HG03159 (cell line): Measurements from ENCODE around the gene APOL4.
"Not testable (repeated sequence)": the region's sequence is repeated elsewhere in the genome, so short reads cannot be mapped to it uniquely, and the experiment has no call there.

Experiments used
- ATAC-seq: cut with Tn5 transposase; IDR thresholded peaks from one replicate; pipeline ENCODE4 v1.9.1; 2021; ENCODE audit warnings: mild to moderate bottlenecking, moderate library complexity; ENCODE audit not compliant: unreplicated experiment

Gene APOL4

GRCh38 chr22:36232715-36233401 is 31.2 kb upstream of the APOL4 start:
- ATAC-seq = no peak

GRCh38 chr22:36231051-36231450 is 29.4 kb upstream of the APOL4 start:
- not testable (repeated sequence) for ATAC-seq

GRCh38 chr22:36229649-36230048 is 28.0 kb upstream of the APOL4 start:
- ATAC-seq = not testable (repeated sequence)

DNA sequence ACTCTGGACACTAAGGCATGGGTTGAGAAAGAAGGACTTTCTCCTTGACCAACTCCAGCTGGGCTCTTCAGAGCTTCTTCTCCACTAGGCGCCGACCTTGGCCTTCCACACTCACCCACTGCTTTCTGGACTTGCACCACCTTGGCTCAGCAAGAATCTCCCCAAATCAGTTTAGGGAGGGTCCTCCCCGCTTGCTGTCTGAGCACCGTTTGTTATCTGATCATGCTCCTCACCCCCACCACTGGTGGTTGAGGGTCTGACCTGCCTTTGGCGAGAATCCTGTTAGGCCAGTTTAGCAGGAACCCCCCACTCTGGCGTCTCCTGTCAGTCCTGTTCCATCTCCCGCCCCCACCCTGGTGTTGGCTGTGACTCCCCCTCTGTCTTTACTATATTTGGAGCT is 27.3 kb upstream of the APOL4 start:
- ATAC-seq = no peak

- not testable (repeated sequence) for ATAC-seq
Measured at GRCh38 chr22:36228369-36228768, 26.8 kb upstream of the APOL4 start.

DNA sequence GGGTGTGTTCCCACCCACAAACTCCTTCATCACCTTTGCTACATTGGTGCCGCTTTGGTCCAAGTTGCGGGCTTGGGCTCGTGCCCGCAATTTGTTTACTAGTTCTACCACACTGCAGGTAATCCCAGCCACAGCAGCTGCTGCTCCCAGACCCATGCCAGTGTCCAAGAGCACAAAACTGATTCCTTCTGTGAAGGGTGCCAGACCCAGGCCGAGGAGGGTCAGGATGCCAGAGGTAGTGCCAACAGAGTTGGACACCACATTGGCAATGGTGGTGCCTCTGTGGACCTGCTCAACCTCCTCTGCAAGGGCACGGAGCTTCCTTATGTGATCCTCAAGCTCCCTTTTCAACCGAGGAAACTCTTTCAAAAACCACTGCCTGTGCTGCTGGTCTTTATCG is 26.2 kb upstream of the APOL4 start:
- no peak for ATAC-seq

- no peak for ATAC-seq
Measured at GRCh38 chr22:36227396-36227795, 25.8 kb upstream of the APOL4 start.

- ATAC-seq = no peak
Measured at GRCh38 chr22:36226189-36226588, 24.6 kb upstream of the APOL4 start.

DNA sequence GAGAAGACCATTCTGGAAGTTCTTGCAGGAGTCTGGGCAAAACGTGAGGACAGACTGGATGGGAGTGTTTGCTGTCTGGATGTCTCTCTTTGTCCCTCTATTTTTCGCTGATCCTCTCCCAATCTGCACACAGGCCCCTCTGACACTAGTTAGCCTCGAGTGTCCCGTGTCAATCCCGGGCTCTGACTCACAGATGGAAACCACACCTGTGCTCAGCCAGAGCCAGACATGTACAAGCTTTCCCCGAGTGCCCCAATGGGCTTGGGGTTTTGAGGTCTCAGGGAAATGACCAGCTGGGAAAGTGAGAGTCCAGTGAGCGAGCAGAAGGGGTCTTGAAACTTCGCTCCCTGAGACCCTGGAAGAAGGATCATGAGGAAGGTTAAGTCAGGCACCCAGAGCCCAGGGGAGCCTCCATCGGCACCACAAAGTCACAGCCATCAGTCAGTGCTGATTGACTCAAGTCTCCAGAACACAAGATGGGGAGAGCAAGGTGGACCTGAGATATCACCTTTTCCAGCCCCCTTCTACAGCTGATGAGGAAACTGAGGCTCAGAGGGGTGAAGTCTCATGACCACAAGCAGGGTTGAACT is 23.8 kb upstream of the APOL4 start:
- ATAC-seq = no peak

- ATAC-seq = no peak
Measured at GRCh38 chr22:36224245-36224644, 22.6 kb upstream of the APOL4 start.

DNA sequence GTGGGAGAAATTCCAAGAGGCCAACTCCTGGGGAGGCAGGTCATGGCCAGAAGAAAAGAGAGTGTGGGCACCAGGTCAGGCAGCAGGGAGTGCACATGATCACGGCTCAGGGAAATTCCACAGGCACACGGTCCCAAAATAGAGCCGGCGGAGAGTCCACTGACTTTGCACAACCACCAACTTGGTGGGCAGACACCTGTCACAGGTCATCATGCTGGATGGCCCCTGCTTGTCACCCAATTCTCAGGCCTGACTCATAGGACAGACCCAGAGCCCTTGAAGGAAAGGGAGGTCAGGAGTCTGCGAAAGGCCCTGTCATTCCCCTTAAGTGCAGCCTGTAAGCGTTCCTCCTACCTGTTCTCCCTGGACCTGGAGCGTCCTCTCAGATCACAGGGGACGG is 21.9 kb upstream of the APOL4 start:
- no peak for ATAC-seq

DNA sequence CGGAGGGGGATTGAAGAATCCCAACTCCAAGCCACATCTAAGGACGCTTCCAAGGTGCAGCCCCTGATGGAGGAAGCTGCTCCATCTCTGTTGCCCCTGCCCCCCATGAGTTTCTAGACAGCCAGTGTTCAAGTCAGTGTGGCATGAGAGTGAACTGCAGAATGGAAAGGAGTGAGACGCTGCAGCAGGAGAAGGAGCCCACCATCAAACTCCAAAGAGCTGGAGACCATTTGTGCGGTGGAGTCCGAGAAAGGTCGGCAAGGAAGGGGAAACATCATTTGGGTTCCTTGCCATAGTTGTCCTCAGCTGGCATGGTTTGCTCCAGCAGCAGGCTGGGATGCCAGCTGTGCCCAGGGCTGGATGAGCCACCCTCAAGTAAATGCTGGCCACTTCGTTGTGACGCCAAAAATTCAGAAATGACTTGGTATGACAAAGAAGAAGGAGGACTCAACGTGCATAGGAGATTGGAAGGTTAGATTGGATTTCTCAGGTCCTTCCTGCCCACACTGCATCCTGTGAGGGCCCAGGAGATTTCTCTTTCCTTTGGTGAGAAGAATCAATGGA is 21.4 kb upstream of the APOL4 start:
- no peak for ATAC-seq

DNA sequence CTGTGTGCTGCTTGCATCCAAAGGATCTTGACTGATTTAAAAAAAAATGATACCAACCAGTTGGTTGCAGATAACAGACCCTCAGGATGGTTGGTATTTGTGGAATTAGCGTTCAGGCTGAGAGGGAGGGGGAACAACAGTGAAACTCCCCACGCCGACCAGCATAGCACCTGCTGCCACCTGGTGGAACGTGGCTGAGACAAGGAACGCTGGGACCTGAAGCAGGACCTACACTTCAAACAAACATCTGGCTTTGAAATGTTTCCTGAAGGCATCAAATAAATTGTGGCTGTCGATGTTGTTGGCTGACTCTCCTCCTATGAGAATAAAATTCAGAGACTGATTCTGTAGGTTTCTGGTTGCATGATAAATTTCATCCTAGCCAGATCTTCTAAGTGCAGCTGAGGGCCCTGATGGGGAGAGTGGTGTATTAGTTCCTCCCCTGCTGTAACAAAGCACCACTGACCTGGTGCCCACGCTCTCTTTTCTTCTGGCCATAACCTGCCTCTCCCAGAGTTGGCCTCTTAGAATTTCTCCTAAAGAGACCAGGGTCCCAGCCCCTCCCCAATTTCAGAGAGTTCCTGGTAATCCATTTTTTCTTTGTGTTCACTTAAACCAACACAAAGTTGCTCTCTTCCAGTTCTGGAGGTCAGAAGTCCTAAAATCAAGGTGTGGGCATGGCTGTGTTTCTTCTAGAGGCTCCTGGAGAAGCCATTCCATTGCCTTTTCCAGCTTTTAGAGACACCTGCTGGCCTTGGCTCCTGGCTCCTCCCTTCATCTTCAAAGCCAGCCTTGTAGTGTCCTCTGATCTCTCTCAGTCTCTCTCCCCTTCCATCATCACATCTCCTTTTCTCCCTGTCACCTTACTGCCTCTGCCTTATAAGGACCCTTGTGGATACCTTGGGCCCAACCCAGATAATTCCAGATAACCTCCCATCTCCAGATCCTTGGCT is 20.5 kb upstream of the APOL4 start:
- ATAC-seq = no peak

DNA sequence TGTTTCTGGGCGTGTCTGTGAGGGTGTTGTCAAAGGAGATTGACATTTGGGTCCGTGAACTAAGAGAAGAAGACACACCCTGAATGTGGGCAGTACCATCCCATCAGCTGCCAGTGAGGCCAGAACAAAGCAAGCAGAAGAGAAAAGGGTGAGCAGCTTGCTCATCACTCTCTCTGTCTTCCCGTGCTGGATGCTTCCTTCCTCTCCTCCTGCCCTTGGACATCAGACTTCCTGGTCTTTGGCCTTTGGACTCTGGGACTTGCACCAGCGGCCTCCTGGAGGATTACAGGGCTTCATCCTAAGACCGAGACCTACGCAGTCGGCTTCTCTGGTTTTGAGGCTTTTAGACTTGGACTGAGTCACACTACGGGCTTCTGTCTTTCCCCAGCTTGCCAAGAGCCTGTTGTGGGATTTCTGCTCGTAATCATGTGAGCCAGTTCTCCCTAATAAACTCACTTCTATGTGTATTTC is 18.9 kb upstream of the APOL4 start:
- ATAC-seq = no peak

- no peak for ATAC-seq
Measured at GRCh38 chr22:36218648-36219193, 17.1 kb upstream of the APOL4 start.

- no peak for ATAC-seq
Measured at GRCh38 chr22:36215981-36216380, 14.4 kb upstream of the APOL4 start.

GRCh38 chr22:36213586-36213985 is 12.0 kb upstream of the APOL4 start:
- ATAC-seq = no peak

GRCh38 chr22:36212901-36213300 is 11.3 kb upstream of the APOL4 start:
- no peak for ATAC-seq

- ATAC-seq = no peak
Measured at GRCh38 chr22:36211237-36211861, 9.7 kb upstream of the APOL4 start.

DNA sequence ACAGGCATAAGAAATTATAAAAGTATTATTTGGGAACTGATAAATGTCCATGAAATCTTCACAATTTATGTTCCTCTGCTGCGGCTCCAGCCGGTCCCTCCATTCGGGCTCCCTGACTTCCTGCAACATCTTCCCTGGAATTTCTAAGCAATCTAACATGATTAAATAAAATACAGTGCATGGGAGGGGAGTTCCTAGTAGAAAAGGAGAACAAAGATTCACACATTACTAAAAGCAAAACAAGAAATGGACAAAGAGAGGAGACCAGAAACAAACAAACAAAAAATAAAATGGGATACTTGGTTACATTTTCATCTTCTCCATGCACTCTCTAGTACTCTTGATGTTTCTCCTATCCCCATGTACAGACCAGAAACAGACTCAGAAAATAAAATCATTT is 8.6 kb upstream of the APOL4 start:
- no peak for ATAC-seq
